Activated CD4-positive, alpha-beta T cell treated with anti-CD3 and anti-CD28 coated beads, Interleukin-2, amount 10 ng/mL, durations not matched to agents 7 days and 5 days (primary cell): ENCODE measurements around the gene MRPS35. TPM values are rescaled to one million over a fixed set of nuclear protein-coding genes. Genes with fewer than 3 reads are reported as not detected.

Experiments used
- CTCF ChIA-PET: fragments of 350-600 bp; sonication (Branson Sonifier 250); formaldehyde crosslinking; loops from one replicate; lab custom pipeline; 2021; ENCODE audit warnings: antibody characterized with exemption; lab: Charles Lee
- POLR2A ChIA-PET: fragments of 350-600 bp; sonication (Branson Sonifier 250); formaldehyde crosslinking; loops from one replicate; lab custom pipeline; 2021; ENCODE audit warnings: antibody characterized with exemption; lab: Charles Lee
- DNase-seq: peaks from one replicate; pipeline ENCODE4 v3.0.0-alpha.2; 2020
- H3K27ac Mint-ChIP-seq: one replicate; pipeline ENCODE4 v1.8.0; 2021; ENCODE audit warnings: mild to moderate bottlenecking, moderate library complexity, mixed read lengths
- H3K27me3 Mint-ChIP-seq: one replicate; pipeline ENCODE4 v1.8.0; 2021; ENCODE audit warnings: mixed read lengths
- H3K36me3 Mint-ChIP-seq: one replicate; pipeline ENCODE4 v1.8.0; 2021; ENCODE audit warnings: low read depth, mixed read lengths
- H3K4me1 Mint-ChIP-seq: one replicate; pipeline ENCODE4 v1.8.0; 2021; ENCODE audit warnings: mixed read lengths
- H3K4me3 Mint-ChIP-seq: one replicate; pipeline ENCODE4 v1.8.0; 2021; ENCODE audit warnings: mild to moderate bottlenecking, moderate library complexity, mixed read lengths
- H3K9me3 Mint-ChIP-seq: one replicate; pipeline ENCODE4 v1.8.0; 2021; ENCODE audit warnings: mixed read lengths
- total RNA-seq, 2 experiments: library from RNA; stranded (reverse); gene quantifications; one replicate each; pipeline ENCODE4 v1.2.3, GENCODE V29; 2021

The MRPS35 gene
- total RNA-seq, 2 experiments from 2014 or later: 37.8 to 38.5 TPM

DNA sequence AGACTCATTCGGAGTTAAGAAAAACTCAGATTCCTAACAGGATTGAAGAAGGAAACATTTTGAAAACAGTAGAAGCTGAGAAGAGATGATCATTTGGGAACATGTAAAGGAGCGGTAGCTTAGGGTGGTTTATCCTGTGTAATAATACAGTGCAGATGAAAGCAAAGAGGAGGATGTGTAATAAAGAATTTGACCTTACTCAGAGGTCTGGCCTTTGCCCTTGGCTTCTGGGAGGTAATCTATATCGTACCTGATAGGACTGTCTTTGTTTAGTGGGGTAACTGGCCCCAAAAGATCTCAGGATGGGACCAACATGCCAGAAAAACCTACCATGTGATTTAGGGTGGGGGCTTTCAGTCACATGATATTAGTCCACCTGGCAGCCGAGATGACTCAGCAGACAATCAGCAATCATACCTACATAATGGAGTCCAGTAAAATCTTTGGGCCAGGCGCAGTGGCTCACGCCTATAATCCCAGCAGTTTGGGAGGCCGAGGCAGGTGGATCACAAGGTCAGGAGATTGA lies 46.1 kb downstream of the MRPS35 start:
- H3K36me3 Mint-ChIP-seq: peaks cover 15% of the 10 kb centered on the region

DNA sequence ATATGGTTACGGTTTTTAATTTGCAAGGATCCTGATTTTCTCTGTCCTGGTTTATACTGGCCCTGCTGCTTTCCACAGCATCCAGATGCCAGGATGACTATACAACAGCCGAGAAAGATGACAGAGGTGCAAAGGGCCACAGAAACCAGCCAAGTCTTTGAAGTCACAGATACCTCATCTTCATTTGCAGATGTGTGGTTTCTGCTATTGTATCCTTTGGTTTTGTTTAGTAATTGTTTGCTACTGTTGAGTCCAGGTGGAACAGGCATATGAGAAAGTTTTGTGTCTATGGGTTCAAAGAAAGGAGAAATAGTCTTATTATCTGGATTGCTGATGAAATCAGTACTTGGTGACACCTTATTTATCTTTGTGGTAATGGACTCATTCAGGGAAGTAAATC lies 52.1 kb downstream of the MRPS35 start:
- no peaks in the 10 kb centered on the region for H3K27me3 Mint-ChIP-seq
- peaks cover 3% of the 10 kb centered on the region for H3K36me3 Mint-ChIP-seq
- peaks cover 19% of the 10 kb centered on the region for H3K4me1 Mint-ChIP-seq
- H3K27ac Mint-ChIP-seq: no peak overlapping the region
- no peak overlapping the region for H3K4me3 Mint-ChIP-seq
- POLR2A ChIA-PET: no interaction called here
- H3K9me3 Mint-ChIP-seq: no peaks in the 10 kb centered on the region
- peak; percentile 22 for DNase-seq
- CTCF ChIA-PET: no interaction called here

More for the DNA sequence above, 46.1 kb downstream of the MRPS35 start:
- CTCF ChIA-PET: no interaction called here
- POLR2A ChIA-PET: no interaction called here
- Mint-ChIP-seq H3K4me1 (peaks cover 2% of the 10 kb centered on the region), H3K27ac (no peak overlapping the region), H3K27me3 (no peaks in the 10 kb centered on the region), H3K9me3 (no peaks in the 10 kb centered on the region), H3K4me3 (no peak overlapping the region)
- DNase-seq: no peak

DNA sequence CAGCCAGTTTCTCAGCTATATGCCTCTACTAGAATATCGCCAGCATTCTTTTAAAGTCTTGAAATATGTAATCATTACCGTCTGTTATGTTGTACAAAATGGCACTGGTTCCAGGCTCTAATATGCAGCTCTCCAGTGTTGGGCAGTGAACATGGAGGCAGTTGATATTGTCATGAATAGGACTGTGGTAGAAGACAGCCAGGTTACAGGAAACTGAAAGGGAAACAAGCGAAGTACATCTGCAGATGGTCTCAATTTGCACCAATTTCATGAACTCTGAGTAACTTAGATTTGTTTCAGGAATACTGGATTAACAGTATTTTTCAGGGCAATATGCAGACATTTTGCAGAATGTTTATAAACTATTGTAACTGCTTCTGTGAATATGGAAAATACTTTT lies 56.0 kb downstream of the MRPS35 start:
- ChIA-PET CTCF (interaction anchor here (1.1 kb wide), 2 partner anchors 11 to 62 kb away, joined by 3 to 4 read pairs; no protein-coding TSS in a partner anchor), POLR2A (interaction anchor here (0.6 kb wide), 1 partner anchor 27 kb away, joined by 4 read pairs; no protein-coding TSS in a partner anchor)
- peaks cover 3% of the 10 kb centered on the region for H3K27me3 Mint-ChIP-seq
- peaks cover 2% of the 10 kb centered on the region for H3K36me3 Mint-ChIP-seq
- peaks cover 25% of the 10 kb centered on the region for H3K4me1 Mint-ChIP-seq
- H3K9me3 Mint-ChIP-seq: no peaks in the 10 kb centered on the region
- H3K4me3 Mint-ChIP-seq: no peak overlapping the region
- no peak overlapping the region for H3K27ac Mint-ChIP-seq
- DNase-seq: no peak

DNA sequence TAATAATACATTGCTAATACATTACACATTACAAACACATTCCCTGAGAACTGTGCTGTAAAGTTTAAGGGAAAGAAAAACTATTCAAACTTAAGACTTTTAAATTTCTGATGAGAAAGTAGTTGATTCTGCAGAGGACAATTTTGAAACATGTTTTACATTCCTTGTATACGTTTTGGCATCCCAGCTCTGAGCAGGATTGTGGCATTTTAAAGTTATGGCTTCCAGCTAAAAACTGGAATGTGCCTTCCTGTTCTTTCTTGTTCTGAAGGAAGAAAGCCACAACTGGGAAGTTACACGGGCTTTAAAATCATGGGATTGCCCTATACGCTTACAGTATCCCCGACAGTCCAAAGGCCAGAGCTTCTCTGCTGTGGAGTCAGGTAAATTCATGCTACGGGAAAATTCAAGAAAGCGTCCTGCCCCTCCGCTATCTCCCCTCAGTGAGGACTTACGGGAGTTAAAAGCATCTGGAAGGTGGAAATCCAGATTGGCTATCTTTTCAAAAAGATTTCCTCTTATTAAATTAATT lies 58.6 kb downstream of the MRPS35 start:
- H3K27me3 Mint-ChIP-seq: peaks cover 8% of the 10 kb centered on the region
- ChIA-PET POLR2A (no interaction called here), CTCF (no interaction called here)
- peaks cover 14% of the 10 kb centered on the region for H3K4me1 Mint-ChIP-seq
- H3K36me3 Mint-ChIP-seq: no peaks in the 10 kb centered on the region
- no peak overlapping the region for H3K27ac Mint-ChIP-seq
- DNase-seq: no peak
- H3K9me3 Mint-ChIP-seq: no peaks in the 10 kb centered on the region
- H3K4me3 Mint-ChIP-seq: no peak overlapping the region

DNA sequence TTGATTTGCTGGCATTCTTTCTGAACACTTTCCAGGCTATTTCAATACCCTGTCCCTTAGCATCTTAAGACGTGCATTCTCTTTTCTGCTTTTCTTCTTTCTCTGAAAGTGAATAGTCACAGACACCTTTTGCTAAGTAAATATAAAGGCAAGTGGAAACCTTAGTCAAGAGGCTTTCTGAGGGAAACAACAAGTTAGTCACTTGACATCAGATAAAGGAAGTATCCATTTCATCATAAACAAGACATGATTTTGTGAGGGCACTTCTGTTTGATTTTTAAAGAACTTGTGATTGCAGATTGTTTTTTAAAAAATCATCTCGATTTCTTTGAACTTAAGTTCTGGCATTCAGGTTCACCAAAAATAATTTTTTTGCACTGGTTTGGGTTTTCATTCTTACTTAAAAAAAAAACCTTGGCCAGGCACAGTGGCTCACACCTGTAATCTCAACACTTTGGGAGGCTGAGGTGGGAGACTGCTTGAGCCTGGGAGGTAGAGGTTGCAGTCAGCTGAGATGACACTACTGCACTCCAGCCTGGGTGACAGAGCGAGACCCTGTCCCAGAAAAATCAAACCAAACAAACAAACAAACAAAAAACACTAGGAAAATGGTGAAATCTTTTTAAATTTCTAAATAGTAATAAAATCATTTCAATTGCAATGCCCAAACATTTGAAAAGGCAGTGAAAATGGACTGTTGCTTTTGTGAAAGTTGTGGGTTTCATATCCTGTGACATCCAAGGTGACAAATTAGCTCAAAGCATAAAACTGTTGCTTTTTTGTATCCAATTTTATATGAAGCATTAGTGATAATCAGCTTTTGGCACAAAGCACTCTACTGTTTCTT lies 61.1 kb downstream of the MRPS35 start:
- POLR2A ChIA-PET: interaction anchor here (0.6 kb wide), 1 partner anchor 28 kb away, joined by 4 read pairs; no protein-coding TSS in a partner anchor

DNA sequence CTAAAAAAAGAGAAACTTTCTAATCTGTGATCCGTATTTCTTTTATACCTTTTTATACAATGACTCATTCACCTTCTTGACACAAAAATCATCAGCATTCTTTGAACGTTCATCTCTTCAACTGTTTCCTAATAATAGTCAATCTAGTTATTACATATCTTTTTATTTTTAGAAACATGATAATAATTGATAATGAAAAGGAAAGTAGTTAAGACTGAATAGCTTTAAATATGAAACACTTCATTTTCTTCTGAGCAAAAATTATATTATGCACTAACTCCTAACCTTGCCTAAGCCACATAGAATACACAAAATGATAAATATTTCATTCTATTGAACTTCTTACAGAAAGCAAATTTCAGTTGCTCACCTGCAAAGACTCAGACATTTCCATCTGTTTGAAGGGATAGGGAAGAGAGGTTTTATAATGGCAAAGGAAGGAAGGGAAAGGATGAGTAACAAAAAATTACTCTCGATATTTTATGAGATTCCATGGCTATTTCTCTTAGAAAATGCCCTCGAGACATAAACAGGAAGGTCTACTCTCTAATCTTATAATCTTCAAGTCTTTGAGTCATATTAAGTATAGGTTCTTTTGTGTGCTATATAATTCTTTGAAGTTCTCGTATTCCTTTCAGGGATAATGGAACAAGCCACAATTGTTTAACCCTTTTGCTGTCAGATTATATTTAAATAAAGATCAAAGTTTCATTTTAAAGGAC lies 61.9 kb downstream of the MRPS35 start:
- Mint-ChIP-seq H3K27me3 (peaks cover 8% of the 10 kb centered on the region), H3K9me3 (no peaks in the 10 kb centered on the region), H3K27ac (no peak overlapping the region), H3K36me3 (no peaks in the 10 kb centered on the region), H3K4me3 (no peak overlapping the region), H3K4me1 (peaks cover 8% of the 10 kb centered on the region)
- no peak for DNase-seq
- POLR2A ChIA-PET: no interaction called here
- CTCF ChIA-PET: no interaction called here

More for the DNA sequence above, 61.1 kb downstream of the MRPS35 start:
- Mint-ChIP-seq H3K4me3 (no peak overlapping the region), H3K36me3 (no peaks in the 10 kb centered on the region), H3K4me1 (peaks cover 8% of the 10 kb centered on the region), H3K27ac (no peak overlapping the region), H3K9me3 (no peaks in the 10 kb centered on the region), H3K27me3 (peaks cover 8% of the 10 kb centered on the region)
- no peak for DNase-seq
- CTCF ChIA-PET: no interaction called here

DNA sequence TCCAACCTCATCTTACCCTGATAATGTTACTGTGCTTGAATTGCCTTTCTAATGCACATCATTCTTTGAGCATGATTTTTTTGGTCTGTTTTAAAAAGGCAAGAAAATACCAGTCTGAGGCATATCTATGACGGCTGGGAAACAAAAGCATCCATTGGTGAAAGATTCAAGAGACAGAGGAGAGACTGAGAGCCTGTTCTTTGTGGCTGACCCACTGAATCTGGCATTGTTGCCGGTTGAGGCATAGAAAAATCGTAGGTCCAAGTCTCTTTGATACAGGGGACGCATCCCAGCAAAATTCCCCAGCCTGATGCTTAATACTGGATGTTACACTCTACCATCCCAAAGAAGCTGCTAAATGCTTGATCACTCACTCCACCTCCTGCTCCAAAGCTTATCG lies 66.5 kb downstream of the MRPS35 start:
- POLR2A ChIA-PET: no interaction called here
- Mint-ChIP-seq H3K27me3 (peaks cover 15% of the 10 kb centered on the region), H3K4me1 (peaks cover 22% of the 10 kb centered on the region), H3K9me3 (no peaks in the 10 kb centered on the region), H3K4me3 (no peak overlapping the region), H3K36me3 (peaks cover 9% of the 10 kb centered on the region), H3K27ac (no peak overlapping the region)
- no peak for DNase-seq
- CTCF ChIA-PET: interaction anchor here (1.1 kb wide), 1 partner anchor 21 kb away, joined by 3 read pairs; no protein-coding TSS in a partner anchor

DNA sequence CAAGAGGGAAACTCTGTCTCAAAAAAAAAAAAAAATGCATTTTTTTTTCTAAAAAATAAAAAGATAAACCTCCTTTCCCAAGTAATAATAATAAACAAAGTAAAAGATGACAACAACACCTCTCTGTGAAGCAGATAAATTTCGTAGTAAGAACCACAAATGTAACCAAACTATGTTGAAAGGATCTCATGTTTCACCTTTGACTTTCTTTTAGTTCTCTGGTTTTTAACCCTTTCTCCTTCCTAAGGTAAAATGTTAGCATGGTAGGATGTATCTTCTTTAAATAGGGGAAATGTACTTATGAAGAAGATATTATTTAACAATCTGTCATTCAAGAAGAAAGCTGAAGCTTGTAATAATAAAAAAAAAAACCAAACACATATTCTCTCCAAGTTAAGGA lies 67.6 kb downstream of the MRPS35 start:
- Mint-ChIP-seq H3K4me1 (peaks cover 30% of the 10 kb centered on the region), H3K9me3 (no peaks in the 10 kb centered on the region), H3K4me3 (peak overlapping the region; percentile 49), H3K36me3 (peaks cover 16% of the 10 kb centered on the region), H3K27ac (no peak overlapping the region), H3K27me3 (peaks cover 13% of the 10 kb centered on the region)
- no peak for DNase-seq
- ChIA-PET POLR2A (no interaction called here), CTCF (no interaction called here)

DNA sequence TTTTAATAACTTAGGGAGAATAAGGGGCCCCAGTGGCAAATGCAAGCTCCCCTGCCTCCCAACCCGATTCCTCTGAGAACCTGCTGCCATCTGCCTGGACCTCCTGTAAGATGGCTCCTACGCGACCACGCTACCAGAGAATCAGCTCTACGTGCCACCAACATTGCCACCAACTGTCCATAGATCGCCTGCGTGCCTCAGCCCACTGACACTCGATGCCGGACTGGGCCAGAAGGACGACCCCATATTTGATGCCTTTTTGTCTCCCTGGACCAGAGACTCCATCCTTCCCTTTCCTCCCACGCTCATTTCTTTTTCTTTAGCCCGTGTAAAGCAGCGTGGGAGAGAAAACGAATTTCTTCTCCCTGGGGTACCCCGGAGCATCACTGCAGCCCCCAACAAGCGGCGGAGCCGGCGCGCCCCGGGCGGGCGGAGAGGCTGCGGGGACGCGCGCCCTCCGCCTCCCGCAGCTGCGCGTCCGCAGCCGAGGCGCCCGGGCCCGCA lies 68.8 kb downstream of the MRPS35 start:
- no peak for DNase-seq
- peaks cover 31% of the 10 kb centered on the region for H3K4me1 Mint-ChIP-seq
- ChIA-PET CTCF (interaction anchor here (1.1 to 1.6 kb wide), 4 partner anchors 16 to 44 kb away, joined by 3 to 6 read pairs (median 3); no protein-coding TSS in a partner anchor), POLR2A (no interaction called here)
- peaks cover 10% of the 10 kb centered on the region for H3K27me3 Mint-ChIP-seq
- peak overlapping the region; percentile 81 for H3K4me3 Mint-ChIP-seq
- no peaks in the 10 kb centered on the region for H3K9me3 Mint-ChIP-seq
- H3K36me3 Mint-ChIP-seq: peaks cover 21% of the 10 kb centered on the region
- H3K27ac Mint-ChIP-seq: peak overlapping the region; percentile 87

DNA sequence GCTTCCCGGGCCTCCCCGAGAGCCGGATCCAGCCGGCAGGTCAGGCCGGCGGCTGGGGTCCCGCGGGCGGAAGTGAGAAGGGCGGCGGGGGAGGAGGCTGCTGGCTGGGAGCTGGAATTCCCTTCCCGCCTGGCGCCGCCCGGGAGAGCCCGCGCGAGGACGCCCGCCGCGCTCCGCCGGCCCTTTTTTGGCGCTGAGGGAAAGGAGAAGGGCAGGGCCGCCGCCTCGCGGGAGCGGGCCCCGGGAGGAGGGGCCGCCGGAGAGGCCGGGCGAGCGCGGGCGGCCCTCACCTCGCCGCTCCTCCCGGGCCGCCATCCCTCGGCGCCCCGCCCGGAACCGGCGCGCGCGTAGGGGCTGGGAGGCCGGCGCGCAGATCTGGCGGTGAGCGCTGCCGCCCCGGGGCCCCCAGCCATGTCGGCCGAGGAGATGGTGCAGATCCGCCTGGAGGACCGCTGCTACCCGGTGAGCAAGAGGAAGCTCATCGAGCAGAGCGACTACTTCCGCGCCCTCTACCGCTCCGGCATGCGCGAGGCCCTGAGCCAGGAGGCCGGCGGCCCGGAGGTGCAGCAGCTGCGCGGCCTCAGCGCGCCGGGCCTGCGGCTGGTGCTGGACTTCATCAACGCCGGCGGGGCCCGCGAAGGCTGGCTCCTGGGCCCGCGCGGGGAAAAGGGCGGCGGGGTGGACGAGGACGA lies 69.4 kb downstream of the MRPS35 start, which contains the start of the genes KLHL42 and MANSC4:
Gene KLHL42 (plus strand): TSS at position 314 of the 692 bp plus-strand sequence. CDS start 98 bp downstream, at position 412.
Gene MANSC4 (minus strand): TSS at position 317 of the 692 bp plus-strand sequence. CDS start 8,960 bp downstream, outside the sequence.
- peaks cover 10% of the 10 kb centered on the region for H3K27me3 Mint-ChIP-seq
- CTCF ChIA-PET: interaction anchor here (1.1 to 1.6 kb wide), 4 partner anchors 16 to 45 kb away, joined by 3 to 6 read pairs (median 3); no protein-coding TSS in a partner anchor
- POLR2A ChIA-PET: interaction anchor here (0.8 kb wide), 1 partner anchor 42 kb away, joined by 3 read pairs; no protein-coding TSS in a partner anchor
- DNase-seq: peak; percentile 73
- peaks cover 25% of the 10 kb centered on the region for H3K36me3 Mint-ChIP-seq
- peak within 1 kb of the TSS; percentile 81 for H3K4me3 Mint-ChIP-seq
- H3K9me3 Mint-ChIP-seq: no peaks in the 10 kb centered on the region
- peak within 1 kb of the TSS; percentile 87 for H3K27ac Mint-ChIP-seq
- peaks cover 36% of the 10 kb centered on the region for H3K4me1 Mint-ChIP-seq

DNA sequence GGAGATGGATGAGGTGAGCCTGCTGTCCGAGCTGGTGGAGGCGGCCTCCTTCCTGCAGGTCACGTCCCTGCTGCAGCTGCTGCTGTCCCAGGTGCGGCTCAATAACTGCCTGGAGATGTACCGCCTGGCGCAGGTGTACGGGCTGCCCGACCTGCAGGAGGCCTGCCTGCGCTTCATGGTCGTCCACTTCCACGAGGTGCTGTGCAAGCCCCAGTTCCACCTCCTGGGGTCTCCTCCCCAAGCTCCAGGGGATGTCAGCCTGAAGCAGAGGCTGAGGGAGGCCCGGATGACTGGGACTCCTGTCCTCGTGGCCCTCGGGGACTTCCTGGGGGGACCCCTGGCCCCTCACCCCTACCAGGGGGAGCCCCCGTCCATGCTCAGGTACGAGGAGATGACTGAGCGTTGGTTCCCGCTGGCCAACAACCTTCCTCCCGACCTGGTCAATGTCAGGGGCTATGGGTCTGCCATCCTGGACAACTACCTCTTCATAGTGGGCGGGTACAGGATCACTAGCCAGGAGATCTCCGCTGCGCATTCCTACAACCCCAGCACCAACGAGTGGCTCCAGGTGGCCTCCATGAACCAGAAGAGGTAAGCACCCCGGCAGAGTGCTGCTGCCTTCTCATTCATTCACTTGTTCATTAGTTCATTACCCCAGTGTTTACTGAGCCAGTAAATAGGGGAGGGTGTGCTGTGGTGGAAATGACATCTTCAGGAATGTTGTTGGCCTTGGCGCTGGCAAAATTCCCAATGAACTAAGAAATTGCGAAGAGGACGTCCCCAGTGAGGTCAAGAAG lies 70.2 kb downstream of the MRPS35 start:
- Mint-ChIP-seq H3K27ac (peak overlapping the region; percentile 85), H3K4me3 (peak overlapping the region; percentile 76), H3K9me3 (no peaks in the 10 kb centered on the region), H3K36me3 (peaks cover 25% of the 10 kb centered on the region), H3K4me1 (peaks cover 39% of the 10 kb centered on the region), H3K27me3 (peaks cover 10% of the 10 kb centered on the region)
- CTCF ChIA-PET: interaction anchor here (1.1 to 1.4 kb wide), 3 partner anchors 15 to 43 kb away, joined by 3 to 6 read pairs (median 3); no protein-coding TSS in a partner anchor
- POLR2A ChIA-PET: interaction anchor here (0.8 kb wide), 1 partner anchor 41 kb away, joined by 3 read pairs; no protein-coding TSS in a partner anchor
- peak; percentile 31 for DNase-seq
